HG03135 (cell line): ENCODE results near the gene NPHS1.
"Not testable (repeated sequence)": the region's sequence is repeated elsewhere in the genome, so short reads cannot be mapped to it uniquely, and the experiment has no call there.

Source experiments
- ATAC-seq: cut with Tn5 transposase; IDR thresholded peaks from one replicate; pipeline ENCODE4 v1.9.1; 2021; ENCODE audit warnings: mild to moderate bottlenecking, moderate library complexity; ENCODE audit not compliant: unreplicated experiment

Gene NPHS1

GRCh38 chr19:35813043-35813890 lies 39.0 kb downstream of the NPHS1 start:
- no peak for ATAC-seq

GRCh38 chr19:35812220-35813042 lies 39.9 kb downstream of the NPHS1 start, which contains the start of gene PRODH2:
Gene PRODH2, minus strand, starts transcription at chr19:35812845. Its CDS starts 40 bp downstream, at chr19:35812805.
- ATAC-seq = no peak

- no peak for ATAC-seq
Measured at GRCh38 chr19:35811317-35812219, 40.7 kb downstream of the NPHS1 start.

GRCh38 chr19:35807633-35808032 lies 44.7 kb downstream of the NPHS1 start:
- ATAC-seq = no peak

GRCh38 chr19:35806597-35806996 lies 45.7 kb downstream of the NPHS1 start:
- no peak for ATAC-seq

- ATAC-seq = no peak
Measured at GRCh38 chr19:35805526-35806102, 46.7 kb downstream of the NPHS1 start.

- ATAC-seq = no peak
Measured at GRCh38 chr19:35801828-35802227, 50.5 kb downstream of the NPHS1 start.

- no peak for ATAC-seq
Measured at GRCh38 chr19:35797663-35798062, 54.6 kb downstream of the NPHS1 start.

- no peak for ATAC-seq
Measured at GRCh38 chr19:35796645-35797542, 55.4 kb downstream of the NPHS1 start.

GRCh38 chr19:35795564-35795963 lies 56.7 kb downstream of the NPHS1 start:
- not testable (repeated sequence) for ATAC-seq

- ATAC-seq = no peak
Measured at GRCh38 chr19:35793381-35794165, 58.7 kb downstream of the NPHS1 start.

- ATAC-seq = no peak
Measured at GRCh38 chr19:35792888-35793287, 59.4 kb downstream of the NPHS1 start.

GRCh38 chr19:35792312-35792711 lies 60.0 kb downstream of the NPHS1 start:
- ATAC-seq = no peak

GRCh38 chr19:35791814-35792279 lies 60.5 kb downstream of the NPHS1 start:
- no peak for ATAC-seq

- ATAC-seq = no peak
Measured at GRCh38 chr19:35790981-35791813, 61.1 kb downstream of the NPHS1 start.

- no peak for ATAC-seq
Measured at GRCh38 chr19:35789978-35790944, 62.0 kb downstream of the NPHS1 start.
